ENCODE data around the gene MEIOB. TPM values are rescaled to one million over a fixed set of nuclear protein-coding genes. Genes with fewer than 3 reads are reported as not detected.

Gene MEIOB
- total RNA-seq, 1 experiment from 2014 or later = 1.3 TPM

DNA sequence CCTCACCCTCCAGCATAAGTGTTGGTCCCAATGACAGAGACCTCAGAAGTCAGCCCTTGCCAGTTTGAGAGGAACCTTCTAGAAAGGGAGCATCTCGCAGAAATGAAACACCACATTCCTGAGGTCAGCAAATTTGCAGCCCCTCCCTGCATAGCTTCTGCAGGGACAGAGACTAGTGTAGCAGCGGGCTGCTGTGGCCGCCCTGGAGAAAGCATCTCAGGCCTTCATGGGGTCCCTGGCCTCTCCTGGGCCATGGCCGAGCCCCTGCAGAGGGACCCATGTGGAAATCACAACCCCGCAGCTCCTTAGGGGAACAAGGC, 34.8 kb upstream of the MEIOB start:
- no peak overlapping the region for H3K4ac ChIP-seq (ENCODE audit: low read depth, low read length)
- H2AK5ac ChIP-seq (ENCODE audit: insufficient read length, low read length) = no peak overlapping the region
- H2BK20ac ChIP-seq (ENCODE audit: low read depth, low read length, poor library complexity, severe bottlenecking) = no peak overlapping the region
- H3K23ac ChIP-seq (ENCODE audit: insufficient read length, low read depth, low read length) = no peak overlapping the region
- no peak overlapping the region for H4K91ac ChIP-seq (ENCODE audit: insufficient read length, low read depth, low read length)
- no peaks in the 10 kb centered on the region for H3K79me2 ChIP-seq (ENCODE audit: insufficient read depth, low read length)
- H4K8ac ChIP-seq (replicated peaks; ENCODE audit: insufficient read length, low read depth, low read length) = no peak overlapping the region
- no peak overlapping the region for H2BK12ac ChIP-seq (ENCODE audit: insufficient read length, low read depth, low read length)
- no peak overlapping the region for H2AFZ ChIP-seq (ENCODE audit: low read length)
- no peaks in the 10 kb centered on the region; the same call in 1 of the 2 replicates for H3K4me1 ChIP-seq (ENCODE audit: insufficient read depth, low read length)
- no peak overlapping the region for H2BK15ac ChIP-seq (ENCODE audit: low read depth, low read length)
- H3K14ac ChIP-seq (ENCODE audit: insufficient read depth, low read length) = no peak overlapping the region
- no peaks in the 10 kb centered on the region for H4K20me1 ChIP-seq (ENCODE audit: control insufficient read depth, insufficient read depth, insufficient read length)
- no peak overlapping the region for H3K4me2 ChIP-seq (ENCODE audit: insufficient read depth, insufficient read length, low read length)
- no peaks in the 10 kb centered on the region for H3K79me1 ChIP-seq (ENCODE audit: insufficient read depth, low read depth, low read length, poor library complexity, severe bottlenecking)
- H3K27ac ChIP-seq (ENCODE audit: insufficient read length, low read depth, low read length) = no peak overlapping the region
- H3K18ac ChIP-seq (ENCODE audit: insufficient read length, low read depth, low read length) = no peak overlapping the region
- WGBS (ENCODE audit: extremely low coverage, insufficient read length, low lambda C conversion rate) = no CpG with 5 or more reads among the region's 5 CpGs
- H3T11ph ChIP-seq (ENCODE audit: low read length) = no peak overlapping the region
- H3K23me2 ChIP-seq (ENCODE audit: insufficient read length, low read depth, low read length, poor library complexity, severe bottlenecking) = no peaks in the 10 kb centered on the region
- no peak for DNase-seq
- H2BK5ac ChIP-seq (ENCODE audit: insufficient read length, low read length) = no peak overlapping the region
- H3K9ac ChIP-seq (ENCODE audit: extremely low read depth, insufficient read length, low read length) = no peak overlapping the region
- H3K27me3 ChIP-seq (ENCODE audit: insufficient read depth, low read length) = no peaks in the 10 kb centered on the region
- Mint-ChIP-seq H3K4me1 (peaks cover 0 to 21% of the 10 kb centered on the region in 2 experiments; a peak in 2 of 4 replicates), H3K4me3 (no peak overlapping the region; a peak in 1 of 5 replicates), H3K9me3 (no peaks in the 10 kb centered on the region; a peak in 1 of 5 replicates), H3K27me3 (ENCODE audit: low read depth) (peaks cover 26% of the 10 kb centered on the region), H3K36me3 (ENCODE audit: insufficient read depth in 1 of 3, low read depth in 3 of 3) (no peaks in the 10 kb centered on the region; a peak in 1 of 7 replicates), H3K27ac (no peak overlapping the region)
- no peak overlapping the region for H2BK120ac ChIP-seq (ENCODE audit: low read depth, low read length, poor library complexity, severe bottlenecking)
- H3K56ac ChIP-seq (ENCODE audit: insufficient read length, low read depth, low read length) = no peak overlapping the region
- no peak overlapping the region for H4K5ac ChIP-seq (ENCODE audit: insufficient read length, low read depth, low read length)
- TF ChIP-seq, protein P1, sequence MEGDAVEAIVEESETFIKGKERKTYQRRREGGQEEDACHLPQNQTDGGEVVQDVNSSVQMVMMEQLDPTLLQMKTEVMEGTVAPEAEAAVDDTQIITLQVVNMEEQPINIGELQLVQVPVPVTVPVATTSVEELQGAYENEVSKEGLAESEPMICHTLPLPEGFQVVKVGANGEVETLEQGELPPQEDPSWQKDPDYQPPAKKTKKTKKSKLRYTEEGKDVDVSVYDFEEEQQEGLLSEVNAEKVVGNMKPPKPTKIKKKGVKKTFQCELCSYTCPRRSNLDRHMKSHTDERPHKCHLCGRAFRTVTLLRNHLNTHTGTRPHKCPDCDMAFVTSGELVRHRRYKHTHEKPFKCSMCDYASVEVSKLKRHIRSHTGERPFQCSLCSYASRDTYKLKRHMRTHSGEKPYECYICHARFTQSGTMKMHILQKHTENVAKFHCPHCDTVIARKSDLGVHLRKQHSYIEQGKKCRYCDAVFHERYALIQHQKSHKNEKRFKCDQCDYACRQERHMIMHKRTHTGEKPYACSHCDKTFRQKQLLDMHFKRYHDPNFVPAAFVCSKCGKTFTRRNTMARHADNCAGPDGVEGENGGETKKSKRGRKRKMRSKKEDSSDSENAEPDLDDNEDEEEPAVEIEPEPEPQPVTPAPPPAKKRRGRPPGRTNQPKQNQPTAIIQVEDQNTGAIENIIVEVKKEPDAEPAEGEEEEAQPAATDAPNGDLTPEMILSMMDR (conservative IDR thresholded peaks at IDR 0.05) = no peak
- H3K9me3 ChIP-seq (ENCODE audit: control insufficient read depth, low read depth, low read length) = no peaks in the 10 kb centered on the region

Measured in H9 (cell line).